Activated CD8-positive, alpha-beta memory T cell treated with anti-CD3 and anti-CD28 coated beads for 4 hours (primary cell): ENCODE results near the gene IFNA6.

Experiments
- DNase-seq, 2 donors: peaks; one replicate each; pipeline ENCODE4 v3.0.0-alpha.2; 2020; ENCODE audit warnings: low read depth in 2 of 2

The IFNA6 gene

GRCh38 chr9:21331676-21332402 is 18.8 kb downstream of the IFNA6 start:
- DNase-seq, result no peak

- no peak for DNase-seq
These were observed 24.1 kb downstream of the IFNA6 start for GRCh38 chr9:21326526-21327139.

GRCh38 chr9:21324047-21324446 is 26.6 kb downstream of the IFNA6 start:
- no peak for DNase-seq

GRCh38 chr9:21322911-21323461 is 27.7 kb downstream of the IFNA6 start:
- DNase-seq, result no peak

- no peak for DNase-seq
These were observed 30.2 kb downstream of the IFNA6 start for GRCh38 chr9:21320465-21320864.

GRCh38 chr9:21317956-21318923 is 32.4 kb downstream of the IFNA6 start:
- no peak for DNase-seq

GRCh38 chr9:21316860-21317259 is 33.8 kb downstream of the IFNA6 start:
- DNase-seq, result no peak

GRCh38 chr9:21316032-21316842 is 34.5 kb downstream of the IFNA6 start:
- DNase-seq, result no peak

GRCh38 chr9:21314152-21314551 is 36.5 kb downstream of the IFNA6 start:
- no peak for DNase-seq

GRCh38 chr9:21311889-21312288 is 38.8 kb downstream of the IFNA6 start:
- DNase-seq, result no peak

GRCh38 chr9:21305213-21305612 is 45.5 kb downstream of the IFNA6 start, which contains the start of gene IFNA5:
TSS of gene IFNA5 (minus strand) at chr9:21305313. CDS start at chr9:21305256, 57 bp downstream.
- no peak for DNase-seq
